ENCODE measurements around the gene BHLHA9.
"Not testable (repeated sequence)": the region's sequence is repeated elsewhere in the genome, so short reads cannot be mapped to it uniquely, and the experiment has no call there.

BHLHA9 gene

GRCh38 chr17:1270210-1271029 is at the start of gene BHLHA9:
Gene BHLHA9, plus strand, starts transcription at chr17:1270444. Its CDS starts 120 bp downstream, at chr17:1270564.
- no peak for DNase-seq (ENCODE audit: low read depth in 2 of 2)

GRCh38 chr17:1221209-1221608 is 49.0 kb upstream of the BHLHA9 start:
- DNase-seq (ENCODE audit: low read depth in 2 of 2) = no peak

- no peak for DNase-seq (ENCODE audit: low read depth in 2 of 2)
Measured at GRCh38 chr17:1222321-1222720, 47.9 kb upstream of the BHLHA9 start.

- no peak for DNase-seq (ENCODE audit: low read depth in 2 of 2)
Measured at GRCh38 chr17:1223662-1224061, 46.6 kb upstream of the BHLHA9 start.

GRCh38 chr17:1224330-1224729 is 45.9 kb upstream of the BHLHA9 start:
- DNase-seq (ENCODE audit: low read depth in 2 of 2) = no peak

GRCh38 chr17:1226308-1226707 is 43.9 kb upstream of the BHLHA9 start:
- DNase-seq (ENCODE audit: low read depth in 2 of 2) = no peak

- DNase-seq (ENCODE audit: low read depth in 2 of 2) = no peak
Measured at GRCh38 chr17:1227365-1227764, 42.9 kb upstream of the BHLHA9 start.

- no peak for DNase-seq (ENCODE audit: low read depth in 2 of 2)
Measured at GRCh38 chr17:1227917-1228780, 42.1 kb upstream of the BHLHA9 start.

- DNase-seq (ENCODE audit: low read depth in 2 of 2) = no peak
Measured at GRCh38 chr17:1228781-1229348, 41.4 kb upstream of the BHLHA9 start.

GRCh38 chr17:1229349-1229899 is 40.8 kb upstream of the BHLHA9 start:
- no peak for DNase-seq (ENCODE audit: low read depth in 2 of 2)

GRCh38 chr17:1229900-1230501 is 40.2 kb upstream of the BHLHA9 start:
- no peak for DNase-seq (ENCODE audit: low read depth in 2 of 2)

- no peak for DNase-seq (ENCODE audit: low read depth in 2 of 2)
Measured at GRCh38 chr17:1231456-1231855, 38.8 kb upstream of the BHLHA9 start.

- DNase-seq (ENCODE audit: low read depth in 2 of 2) = no peak
Measured at GRCh38 chr17:1232331-1232730, 37.9 kb upstream of the BHLHA9 start.

- no peak for DNase-seq (ENCODE audit: low read depth in 2 of 2)
Measured at GRCh38 chr17:1232786-1233185, 37.5 kb upstream of the BHLHA9 start.

GRCh38 chr17:1234455-1234854 is 35.8 kb upstream of the BHLHA9 start:
- DNase-seq (ENCODE audit: low read depth in 2 of 2) = no peak

GRCh38 chr17:1237471-1237870 is 32.8 kb upstream of the BHLHA9 start:
- no peak for DNase-seq (ENCODE audit: low read depth in 2 of 2)

GRCh38 chr17:1239210-1239609 is 31.0 kb upstream of the BHLHA9 start:
- DNase-seq (ENCODE audit: low read depth in 2 of 2) = no peak

- not testable (repeated sequence) for DNase-seq (ENCODE audit: low read depth in 2 of 2)
Measured at GRCh38 chr17:1240426-1240825, 29.8 kb upstream of the BHLHA9 start.

GRCh38 chr17:1241929-1242328 is 28.3 kb upstream of the BHLHA9 start:
- no peak for DNase-seq (ENCODE audit: low read depth in 2 of 2)

GRCh38 chr17:1244606-1245012 is 25.6 kb upstream of the BHLHA9 start:
- no peak for DNase-seq (ENCODE audit: low read depth in 2 of 2)

- DNase-seq (ENCODE audit: low read depth in 2 of 2) = no peak
Measured at GRCh38 chr17:1251866-1252608, 18.2 kb upstream of the BHLHA9 start.

Data from stimulated activated CD4-positive, alpha-beta T cell treated with anti-CD3 and anti-CD28 coated beads, Interleukin-1b, Interleukin-23, amount 100 ng/mL, for 1 hour (primary cell).